Measurements from ENCODE around the gene ITGB2. TPM values are rescaled to one million over a fixed set of nuclear protein-coding genes. Genes with fewer than 3 reads are reported as not detected.
A peak's percentile ranks its signal among the peaks of the same experiment; 100 is the strongest.

ITGB2 gene
- total RNA-seq, 4 donors from 2014 or later, result 33.2 to 110 (median 44.0) TPM

DNA sequence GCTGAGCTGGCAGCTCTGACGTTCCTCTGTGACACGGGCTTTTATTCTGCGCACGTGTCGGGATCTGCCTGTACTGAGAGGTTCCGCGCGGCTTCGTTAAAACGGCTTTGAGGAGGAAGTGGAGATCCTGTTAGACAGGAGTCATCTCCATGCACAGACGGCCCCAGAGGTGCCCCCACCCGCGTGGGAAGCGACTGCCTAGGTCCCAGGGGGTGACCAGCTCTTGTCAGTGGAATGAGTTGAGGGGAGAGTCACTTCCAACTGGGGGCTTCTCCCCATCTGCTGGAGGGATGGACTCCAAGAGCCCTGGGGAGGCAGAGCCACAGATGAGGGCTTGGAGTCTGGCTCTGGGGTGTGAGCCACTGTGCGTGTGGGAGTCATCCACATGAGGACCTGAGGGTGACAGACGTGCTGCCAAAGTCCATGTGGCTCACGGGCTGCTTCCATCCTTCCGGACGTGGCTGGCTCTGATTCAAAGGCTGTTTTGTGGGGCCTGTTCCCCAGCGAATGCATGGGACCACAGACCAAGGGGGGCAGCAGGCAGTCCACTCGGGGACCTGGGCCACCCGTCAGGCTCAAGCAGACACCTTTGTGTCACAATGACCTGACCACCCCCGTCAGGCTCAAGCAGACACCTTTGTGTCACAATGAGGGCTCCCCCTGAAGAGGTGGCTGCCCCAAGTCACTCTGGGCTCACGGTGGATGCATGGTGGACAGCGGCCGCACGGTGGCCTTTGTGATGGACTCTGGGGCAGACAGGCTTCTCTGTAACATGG, 74.0 kb downstream of the ITGB2 start:
- TF ChIP-seq POLR2AphosphoS5 (IDR thresholded peaks at IDR 0.05), result peak; percentile 4 to 31
- TF ChIP-seq, protein P1, sequence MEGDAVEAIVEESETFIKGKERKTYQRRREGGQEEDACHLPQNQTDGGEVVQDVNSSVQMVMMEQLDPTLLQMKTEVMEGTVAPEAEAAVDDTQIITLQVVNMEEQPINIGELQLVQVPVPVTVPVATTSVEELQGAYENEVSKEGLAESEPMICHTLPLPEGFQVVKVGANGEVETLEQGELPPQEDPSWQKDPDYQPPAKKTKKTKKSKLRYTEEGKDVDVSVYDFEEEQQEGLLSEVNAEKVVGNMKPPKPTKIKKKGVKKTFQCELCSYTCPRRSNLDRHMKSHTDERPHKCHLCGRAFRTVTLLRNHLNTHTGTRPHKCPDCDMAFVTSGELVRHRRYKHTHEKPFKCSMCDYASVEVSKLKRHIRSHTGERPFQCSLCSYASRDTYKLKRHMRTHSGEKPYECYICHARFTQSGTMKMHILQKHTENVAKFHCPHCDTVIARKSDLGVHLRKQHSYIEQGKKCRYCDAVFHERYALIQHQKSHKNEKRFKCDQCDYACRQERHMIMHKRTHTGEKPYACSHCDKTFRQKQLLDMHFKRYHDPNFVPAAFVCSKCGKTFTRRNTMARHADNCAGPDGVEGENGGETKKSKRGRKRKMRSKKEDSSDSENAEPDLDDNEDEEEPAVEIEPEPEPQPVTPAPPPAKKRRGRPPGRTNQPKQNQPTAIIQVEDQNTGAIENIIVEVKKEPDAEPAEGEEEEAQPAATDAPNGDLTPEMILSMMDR (IDR thresholded peaks at IDR 0.05), result no peak
- H3K4me1 ChIP-seq, result peaks cover 21 to 28% (median 23%) of the 10 kb centered on the region in 4 donors
- peak overlapping the region in 1 of 4 donors; percentile 44 for H3K27ac ChIP-seq (replicated peaks in 1 of 4)
- 43% methylated on average over 20 of the region's 27 CpGs for WGBS
- intact Hi-C loops (cut with DNase I), result no loop called here
- H3K4me3 ChIP-seq, result peak overlapping the region; percentile 42 to 54 (median 46)
- no peaks in the 10 kb centered on the region for H3K9me3 ChIP-seq
- peak; percentile 94 for DNase-seq (ENCODE audit: extremely low spot score)
- peaks cover 32 to 38% (median 36%) of the 10 kb centered on the region in 4 donors for H3K36me3 ChIP-seq
- H3K27me3 ChIP-seq, result peaks cover 0 to 35% (median 3%) of the 10 kb centered on the region in 4 donors

DNA sequence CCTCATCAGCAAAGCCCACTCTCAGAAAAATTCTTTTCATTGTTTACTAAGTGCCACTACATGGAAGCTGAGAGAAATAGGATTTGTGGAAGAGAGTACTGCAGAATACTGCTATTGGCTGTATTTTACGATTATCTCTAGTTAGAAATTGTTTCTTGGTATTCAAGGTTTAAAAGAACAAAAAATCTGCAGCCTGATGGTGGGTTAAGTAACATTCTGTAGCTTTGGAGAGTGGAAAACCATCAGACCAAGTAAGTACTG, 74.5 kb downstream of the ITGB2 start:
- Histone ChIP-seq H3K36me3 (peaks cover 27 to 34% (median 30%) of the 10 kb centered on the region in 4 donors), H3K9me3 (no peaks in the 10 kb centered on the region), H3K4me1 (peaks cover 21 to 28% (median 23%) of the 10 kb centered on the region in 4 donors), H3K27me3 (peaks cover 0 to 40% (median 3%) of the 10 kb centered on the region in 4 donors), H3K27ac (replicated peaks in 1 of 4) (peak overlapping the region in 2 of 4 donors; percentile 5 to 44), H3K4me3 (peak overlapping the region; percentile 42 to 54 (median 46))
- TF ChIP-seq POLR2AphosphoS5 (IDR thresholded peaks at IDR 0.05) (no peak), EP300 (IDR thresholded peaks at IDR 0.05) (no peak), POLR2A (IDR thresholded peaks at IDR 0.05; ENCODE audit: low read depth) (no peak)
- TF ChIP-seq, protein P1 (IDR thresholded peaks at IDR 0.05), result no peak
- intact Hi-C loops (cut with DNase I), result no loop called here
- DNase-seq (ENCODE audit: extremely low spot score), result no peak
- 25% methylated on average over 1 of the region's 1 CpG for whole genome bisulfite sequencing

DNA sequence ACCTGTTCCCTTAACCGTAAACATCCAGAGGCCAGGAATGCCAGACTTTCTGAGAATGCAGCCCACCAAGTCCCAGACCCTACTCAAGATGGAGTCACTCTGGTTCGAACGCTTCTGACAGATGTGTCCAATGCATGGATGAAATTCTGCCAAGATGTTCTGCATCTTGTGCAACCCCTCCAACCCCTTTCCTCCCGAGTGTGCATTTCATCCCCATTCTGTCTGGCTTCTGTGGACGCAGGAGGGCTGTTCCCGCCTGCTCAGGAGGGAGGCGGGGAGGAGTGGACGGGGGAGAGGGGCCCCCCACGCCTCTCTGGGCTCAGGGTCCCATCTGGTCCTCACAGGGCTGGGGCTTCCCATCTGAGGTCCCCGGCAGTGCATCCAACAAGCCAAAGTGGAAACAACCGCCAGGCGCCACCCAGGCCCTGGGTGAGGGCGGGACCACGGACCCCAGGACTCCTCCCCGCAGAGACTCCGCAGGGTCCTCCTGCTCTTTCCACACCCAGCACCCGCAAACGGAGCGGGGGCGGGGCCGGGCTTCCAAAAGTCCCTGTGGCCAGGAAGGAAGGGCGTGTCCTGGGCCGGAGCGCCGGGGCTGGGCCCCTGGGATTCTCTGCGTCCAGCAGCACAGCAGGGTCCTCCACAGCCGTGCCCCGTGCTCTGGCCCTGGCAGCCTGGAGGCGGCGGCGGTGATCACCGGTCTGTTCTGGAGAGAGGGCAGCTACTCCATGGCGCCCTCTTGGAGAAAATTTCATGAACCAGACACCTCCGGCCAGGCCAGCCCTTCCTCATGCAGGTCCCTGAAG, 75.1 kb downstream of the ITGB2 start:
- peaks cover 21 to 29% (median 25%) of the 10 kb centered on the region in 4 donors for H3K36me3 ChIP-seq
- H3K9me3 ChIP-seq, result no peaks in the 10 kb centered on the region
- H3K27me3 ChIP-seq, result peaks cover 0 to 42% (median 3%) of the 10 kb centered on the region in 4 donors
- peak overlapping the region in 2 of 4 donors; percentile 5 to 44 for H3K27ac ChIP-seq (replicated peaks in 1 of 4)
- DNase-seq (ENCODE audit: extremely low spot score), result peak; percentile 92
- intact Hi-C loops (cut with DNase I), result no loop called here
- H3K4me3 ChIP-seq, result peak overlapping the region; percentile 42 to 54 (median 46)
- 15% methylated on average over 9 of the region's 34 CpGs for WGBS
- H3K4me1 ChIP-seq, result peaks cover 21 to 28% (median 23%) of the 10 kb centered on the region in 4 donors
- TF ChIP-seq, protein P1 (IDR thresholded peaks at IDR 0.05), result peak; percentile 38 to 42 (median 39)
- TF ChIP-seq EP300 (IDR thresholded peaks at IDR 0.05) (no peak), POLR2AphosphoS5 (IDR thresholded peaks at IDR 0.05) (peak in 1 of 2 donors; percentile 34), POLR2A (IDR thresholded peaks at IDR 0.05; ENCODE audit: low read depth) (no peak)

DNA sequence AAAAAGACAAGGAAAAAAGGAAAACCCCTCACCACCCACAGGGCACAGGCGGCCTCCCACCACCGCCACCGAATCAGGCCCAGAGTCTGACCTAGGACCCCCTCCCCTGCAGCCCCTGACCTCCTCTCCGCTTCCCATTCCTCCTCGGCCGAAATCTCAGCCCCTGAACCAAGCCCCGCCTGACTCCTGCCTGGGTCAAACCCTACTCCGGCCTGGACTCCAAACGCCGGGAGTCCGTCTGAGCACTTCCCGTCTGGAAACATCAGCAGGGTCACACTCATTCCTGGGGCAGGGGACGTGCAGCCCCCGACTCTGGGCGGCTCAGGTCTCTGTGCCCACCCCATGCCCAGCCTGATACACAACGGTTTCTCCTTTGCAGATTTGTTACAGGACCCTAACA, 76.4 kb downstream of the ITGB2 start:
- Histone ChIP-seq H3K9me3 (no peaks in the 10 kb centered on the region), H3K36me3 (peaks cover 8 to 15% (median 11%) of the 10 kb centered on the region in 4 donors), H3K4me1 (peaks cover 21 to 28% (median 23%) of the 10 kb centered on the region in 4 donors), H3K27ac (replicated peaks in 1 of 4) (no peak overlapping the region), H3K4me3 (no peak overlapping the region), H3K27me3 (peaks cover 0 to 42% (median 3%) of the 10 kb centered on the region in 4 donors)
- DNase-seq (ENCODE audit: extremely low spot score), result no peak
- intact Hi-C loops (cut with DNase I), result no loop called here
- TF ChIP-seq EP300 (IDR thresholded peaks at IDR 0.05) (no peak), POLR2A (IDR thresholded peaks at IDR 0.05; ENCODE audit: low read depth) (no peak), POLR2AphosphoS5 (IDR thresholded peaks at IDR 0.05) (no peak)
- TF ChIP-seq, protein P1 (IDR thresholded peaks at IDR 0.05), result no peak
- WGBS, result 66% methylated on average over 14 of the region's 16 CpGs
